COR-L47 (cell line): ENCODE data around the gene WDR36.
"Not testable (repeated sequence)": the region's sequence is repeated elsewhere in the genome, so short reads cannot be mapped to it uniquely, and the experiment has no call there.

Experiments
- DNase-seq: peaks from one replicate; lab custom pipeline; 2025; lab: John Stamatoyannopoulos, UW

Gene WDR36

DNA sequence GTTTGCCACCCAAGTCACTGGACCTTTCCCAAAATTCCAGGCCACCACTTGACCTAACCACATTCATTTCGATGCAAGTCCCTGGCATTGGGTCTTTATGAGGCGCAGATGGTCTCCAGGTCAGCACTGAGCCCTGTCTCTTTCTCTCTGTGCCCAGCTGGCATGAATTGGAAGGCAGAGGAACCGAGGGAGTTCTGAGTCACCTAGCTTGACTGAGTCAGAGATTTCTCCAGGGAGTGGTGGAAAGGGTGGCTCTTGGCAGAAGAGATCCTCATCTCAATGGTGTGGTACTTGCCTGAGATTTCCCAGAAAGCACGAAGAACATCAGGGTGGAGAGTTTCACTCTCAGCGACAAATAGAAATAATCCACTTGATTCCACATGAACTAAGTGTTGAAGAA, 43.8 kb downstream of the WDR36 start:
- DNase-seq, result no peak

GRCh38 chr5:111138096-111138495, 45.9 kb downstream of the WDR36 start:
- no peak for DNase-seq

GRCh38 chr5:111141471-111141870, 49.3 kb downstream of the WDR36 start:
- DNase-seq, result not testable (repeated sequence)

GRCh38 chr5:111142932-111143331, 50.8 kb downstream of the WDR36 start:
- DNase-seq, result no peak

DNA sequence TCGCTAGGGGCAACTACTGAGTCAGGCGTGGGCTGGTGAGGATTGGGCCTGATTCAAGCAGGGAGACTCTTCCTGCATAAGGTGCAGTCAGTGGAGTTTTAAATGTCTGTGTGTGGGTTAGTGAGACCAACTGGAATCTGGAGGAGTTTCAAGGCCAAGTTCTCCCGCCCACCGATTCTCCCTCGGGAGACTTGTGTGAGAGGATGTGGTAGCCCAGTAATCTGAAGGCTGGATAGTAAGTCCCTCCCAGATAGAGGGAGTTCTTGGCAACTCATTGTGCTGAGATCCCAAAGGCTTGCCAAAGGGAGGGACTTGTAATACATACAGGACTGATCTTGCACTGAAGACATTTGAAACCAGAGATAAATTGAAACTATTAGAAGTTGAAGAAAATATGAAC, 51.8 kb downstream of the WDR36 start:
- no peak for DNase-seq

DNA sequence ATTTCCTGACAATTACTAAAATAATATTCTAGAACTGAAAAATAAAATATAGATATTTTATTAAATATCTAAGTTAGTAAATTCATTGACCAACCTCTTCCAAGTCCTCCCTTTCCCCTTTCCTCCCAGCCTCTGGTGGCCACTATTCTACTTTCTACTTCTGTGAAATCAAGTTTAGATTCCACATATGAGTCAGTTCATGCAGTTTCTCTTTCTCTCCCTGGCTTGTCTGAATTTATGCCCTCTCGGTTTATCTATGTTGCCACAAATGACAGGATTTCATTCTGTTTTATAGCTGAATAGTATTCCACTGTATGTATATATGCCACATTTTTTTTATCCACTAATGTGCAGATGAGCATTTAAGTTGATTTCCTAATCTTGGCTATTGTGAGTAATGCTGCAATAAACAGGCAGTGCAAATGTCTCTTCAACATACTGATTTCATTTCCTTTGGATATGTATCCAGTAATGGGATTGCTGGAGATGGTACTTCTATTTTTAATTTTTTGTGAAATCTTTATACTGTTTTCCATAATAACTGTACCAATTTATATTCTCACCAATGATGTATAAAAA, 52.3 kb downstream of the WDR36 start:
- no peak for DNase-seq

DNA sequence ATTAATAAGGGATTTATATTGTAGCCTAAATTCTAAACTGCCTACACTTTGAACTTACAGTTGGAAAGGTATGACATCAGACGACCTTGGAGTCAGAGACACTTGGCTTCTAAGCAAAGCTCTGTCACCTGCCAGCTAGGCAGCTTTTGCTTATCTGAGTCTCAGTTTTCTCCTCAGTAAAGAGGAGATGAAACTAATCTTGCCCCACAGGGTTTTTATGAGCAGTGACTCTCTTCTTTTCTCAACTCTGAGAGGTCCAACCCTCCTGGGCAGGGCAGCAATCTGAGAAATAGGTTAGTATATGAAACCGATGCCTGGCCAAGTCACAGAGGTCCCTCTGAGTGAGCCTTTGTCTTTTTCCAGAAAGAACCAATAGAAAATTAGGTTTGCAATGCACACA, 53.9 kb downstream of the WDR36 start:
- no peak for DNase-seq

GRCh38 chr5:111147502-111147901, 55.4 kb downstream of the WDR36 start:
- DNase-seq, result no peak

- DNase-seq, result no peak
Measured at GRCh38 chr5:111151998-111152397, 59.9 kb downstream of the WDR36 start.

DNA sequence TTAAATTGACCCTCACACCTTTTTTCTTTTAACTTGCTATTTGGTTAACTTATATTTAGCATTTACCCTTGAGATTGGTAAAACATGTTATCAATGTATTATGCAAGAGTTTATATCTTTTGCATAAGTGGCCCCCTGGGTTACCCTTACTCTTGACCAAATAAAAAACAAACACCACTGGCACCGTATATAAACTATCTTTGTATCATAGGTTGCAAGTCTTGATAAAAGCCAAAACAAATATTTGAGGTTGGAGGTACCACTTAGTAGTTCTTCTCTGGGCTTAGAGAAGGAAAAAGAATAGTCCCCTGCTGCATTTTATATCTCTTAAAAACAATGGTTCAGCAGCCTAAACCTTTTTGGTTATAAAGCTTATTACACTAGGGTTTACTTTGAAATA, 61.3 kb downstream of the WDR36 start:
- no peak for DNase-seq

DNA sequence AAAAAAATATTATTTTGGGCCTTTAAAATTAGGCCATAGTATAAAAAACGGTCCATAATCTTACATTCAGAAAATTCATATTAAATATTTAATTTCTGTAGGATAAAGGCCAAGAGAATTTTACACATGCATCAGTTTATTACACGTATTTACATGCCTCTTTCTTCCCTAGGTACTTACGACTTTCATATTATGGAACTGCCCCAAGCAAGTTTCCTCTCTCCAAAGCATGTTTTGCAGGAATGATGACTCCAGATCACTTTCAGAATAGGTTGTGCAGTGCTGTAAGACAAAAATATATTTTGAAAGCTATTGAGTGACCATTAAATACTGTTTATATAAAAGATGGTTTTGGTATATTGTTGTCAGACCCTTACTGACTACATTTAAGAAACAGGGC, 61.8 kb downstream of the WDR36 start:
- no peak for DNase-seq

- DNase-seq, result peak; percentile 55
Measured at GRCh38 chr5:111158105-111158744, 66.1 kb downstream of the WDR36 start.

GRCh38 chr5:111159845-111160244, 67.7 kb downstream of the WDR36 start:
- no peak for DNase-seq

GRCh38 chr5:111163000-111163399, 70.9 kb downstream of the WDR36 start:
- no peak for DNase-seq

- DNase-seq, result no peak
Measured at GRCh38 chr5:111165058-111165457, 72.9 kb downstream of the WDR36 start.

DNA sequence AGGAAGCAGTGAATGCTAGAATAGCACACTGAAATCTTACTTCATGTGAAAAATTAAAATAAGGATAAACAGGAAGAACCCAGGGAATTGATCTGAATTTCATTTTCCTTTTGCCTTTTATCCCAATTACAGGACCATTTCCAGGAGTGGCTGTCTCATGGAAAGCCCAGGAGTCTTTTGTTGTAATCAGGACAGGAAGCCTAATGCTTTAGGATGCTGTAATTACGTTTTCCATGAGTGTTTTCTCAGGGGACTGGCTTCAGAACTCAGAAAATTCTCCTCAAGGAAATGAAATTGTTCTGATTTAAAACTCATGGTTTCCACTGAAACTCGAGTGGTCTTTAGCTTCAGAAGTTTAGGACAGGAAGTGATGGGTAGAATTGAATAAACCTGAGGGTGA, 75.4 kb downstream of the WDR36 start:
- no peak for DNase-seq

DNA sequence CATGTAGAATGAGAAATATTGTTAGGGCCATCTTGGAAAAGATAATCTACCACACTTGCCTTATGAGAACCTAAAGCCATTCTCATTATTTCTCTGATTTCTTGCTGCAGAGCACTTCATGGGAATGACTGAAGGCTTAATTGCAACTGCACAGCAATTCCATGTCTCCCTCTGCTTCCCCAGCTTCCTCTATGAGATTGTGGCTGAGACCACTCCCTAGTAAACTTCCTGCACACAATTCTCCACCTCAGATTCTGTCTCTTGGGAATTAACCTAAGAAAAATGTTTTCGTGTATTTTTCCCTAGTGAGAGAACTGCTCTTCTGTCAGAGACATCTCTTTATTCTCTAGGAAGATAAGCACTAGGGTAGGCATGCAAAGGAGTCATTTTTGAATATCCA, 76.5 kb downstream of the WDR36 start:
- no peak for DNase-seq

GRCh38 chr5:111169269-111169668, 77.1 kb downstream of the WDR36 start:
- no peak for DNase-seq

DNA sequence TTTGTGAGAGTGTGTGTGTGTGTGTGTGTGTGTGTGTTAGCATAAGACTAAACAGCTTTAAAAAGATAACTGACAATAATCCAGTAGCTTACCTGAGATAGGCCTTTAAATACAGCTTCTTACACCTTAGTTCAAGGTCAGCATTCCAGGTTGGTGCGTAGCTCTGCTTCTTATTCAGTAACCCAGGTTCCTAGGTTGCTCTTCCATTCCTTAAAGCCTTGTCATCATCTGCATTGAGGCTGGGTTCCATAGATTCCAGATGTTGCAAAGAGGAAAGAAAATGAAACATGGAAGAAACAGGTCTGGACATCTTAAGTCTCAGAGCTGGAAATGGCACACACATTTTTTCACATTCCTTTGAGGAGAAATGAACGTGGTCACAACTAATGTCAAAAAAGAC, 78.1 kb downstream of the WDR36 start:
- no peak for DNase-seq

DNA sequence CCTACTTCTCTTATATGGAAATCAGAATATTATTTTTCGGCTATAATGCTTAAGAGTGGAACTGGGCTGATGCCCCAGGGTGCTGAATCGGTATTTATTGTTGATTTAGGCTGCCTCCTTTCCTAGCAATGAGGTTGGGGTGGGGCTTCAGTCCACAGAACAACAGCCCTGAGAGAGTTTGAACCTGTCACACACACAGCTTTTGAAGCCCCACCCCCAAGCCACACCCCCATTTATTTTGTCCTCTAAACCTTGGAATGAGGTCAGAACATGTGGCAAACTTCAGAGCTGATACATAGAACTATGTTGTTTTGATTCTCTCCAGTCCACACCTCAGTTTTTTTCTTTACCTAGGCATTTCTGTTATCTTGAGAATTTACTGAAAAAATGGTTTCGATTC, 80.4 kb downstream of the WDR36 start:
- DNase-seq, result no peak

GRCh38 chr5:111173476-111173875, 81.3 kb downstream of the WDR36 start:
- DNase-seq, result no peak
